ENCODE measurements around the gene ARID5A.

DNA sequence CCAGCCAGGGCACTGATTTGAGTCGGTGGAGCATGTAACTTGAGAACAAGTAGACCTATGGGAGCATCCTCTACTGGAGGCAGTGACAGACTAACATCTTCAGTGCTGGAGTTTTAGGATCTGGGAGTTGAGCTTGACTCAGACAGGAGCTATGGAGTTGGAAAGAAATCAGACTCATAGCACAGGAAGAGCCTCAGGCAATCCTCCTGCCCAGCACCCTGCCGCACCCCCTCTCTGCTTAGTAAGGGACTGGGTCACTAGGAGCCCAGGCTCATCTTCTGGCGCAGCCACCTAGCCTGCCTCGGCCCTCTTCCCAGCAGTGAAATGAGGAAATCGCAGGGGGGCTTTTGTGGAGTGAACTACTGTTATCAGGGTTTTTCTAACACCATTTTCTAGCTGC, 3.6 kb downstream of the ARID5A start:
- no peak for TF ChIP-seq CTCF (IDR thresholded peaks at IDR 0.05; ENCODE audit: poor library complexity, severe bottlenecking)
- no peak for TF ChIP-seq SMC3 (conservative IDR thresholded peaks at IDR 0.05; ENCODE audit: poor library complexity)
- no peak for TF ChIP-seq POLR2AphosphoS5 (IDR thresholded peaks at IDR 0.05)
- TF ChIP-seq EZH2 (IDR thresholded peaks at IDR 0.05; ENCODE audit: borderline replicate concordance, insufficient read depth, low read length, poor library complexity, severe bottlenecking) = no peak
- no peak for TF ChIP-seq EP300 (conservative IDR thresholded peaks at IDR 0.05; ENCODE audit: poor library complexity, severe bottlenecking)
- no peak for TF ChIP-seq REST (IDR thresholded peaks at IDR 0.05; ENCODE audit: borderline replicate concordance)
- TF ChIP-seq TAF1 (IDR thresholded peaks at IDR 0.05; ENCODE audit: low read depth) = no peak
- TF ChIP-seq MXI1 (conservative IDR thresholded peaks at IDR 0.05; ENCODE audit: poor library complexity, severe bottlenecking) = no peak
